ENCODE data around the gene L2HGDH. TPM values are rescaled to one million over a fixed set of nuclear protein-coding genes. Genes with fewer than 3 reads are reported as not detected.
A peak's percentile ranks its signal among the peaks of the same experiment; 100 is the strongest.

The L2HGDH gene
- total and polyA plus RNA-seq, 2 of the 4 experiments (the other 2 are of a cell fraction) = 3.1 to 3.8 TPM

GRCh38 chr14:50319721-50320120, 7.7 kb upstream of the L2HGDH start:
- Histone ChIP-seq H3K56ac (ENCODE audit: extremely low read depth, insufficient read depth, low read length) (no peak overlapping the region), H3K27ac (ENCODE audit: insufficient read depth, low read length) (peak overlapping the region; percentile 13; the same call in 1 of the 2 replicates), H2BK5ac (ENCODE audit: low read depth, low read length, poor library complexity, severe bottlenecking) (peak overlapping the region; percentile 0), H2BK15ac (ENCODE audit: low read depth, low read length) (0 out of 3 replicates have a peak overlapping the region, but pooled peaks have one; percentile 49), H3K4me1 (ENCODE audit: control insufficient read depth, insufficient read depth, low read length) (peaks cover 9% of the 10 kb centered on the region), H2AK5ac (ENCODE audit: low read depth, low read length) (peak overlapping the region; percentile 85; the same call in 1 of the 2 replicates), H3K4ac (ENCODE audit: low read depth, low read length) (no peak overlapping the region), H3K18ac (ENCODE audit: low read depth, low read length) (no peak overlapping the region), H2AK9ac (replicated peaks; ENCODE audit: low read depth, low read length, poor library complexity) (no peak overlapping the region), H4K5ac (ENCODE audit: low read depth, low read length) (no peak overlapping the region), H3K4me3 (ENCODE audit: insufficient read depth, low read depth, low read length) (no peak overlapping the region), H3K36me3 (ENCODE audit: control insufficient read depth, insufficient read depth, low read length) (peaks cover 2% of the 10 kb centered on the region), H4K91ac (ENCODE audit: insufficient read depth, low read depth, low read length) (no peak overlapping the region), H3K27me3 (ENCODE audit: control insufficient read depth, insufficient read depth, low read length) (no peaks in the 10 kb centered on the region), H4K8ac (ENCODE audit: low read depth in 2 of 2, low read length in 2 of 2) (no peak overlapping the region), H3K9me1 (ENCODE audit: insufficient read depth, low read length) (peaks cover 8% of the 10 kb centered on the region), H3K4me2 (ENCODE audit: low read depth, low read length) (no peak overlapping the region), H3K9ac (ENCODE audit: low read depth, low read length) (no peak overlapping the region), H2BK120ac (ENCODE audit: low read depth, low read length) (no peak overlapping the region), H3K79me1 (ENCODE audit: low read depth in 1 of 2, low read length in 2 of 2) (peaks cover 8 to 36% of the 10 kb centered on the region in 2 experiments), H3K23ac (ENCODE audit: low read depth, low read length) (no peak overlapping the region; the same call in 1 of the 2 replicates), H4K20me1 (ENCODE audit: insufficient read depth, low read length) (no peaks in the 10 kb centered on the region; the same call in 1 of the 2 replicates), H2AFZ (replicated peaks; ENCODE audit: low read length, poor library complexity) (no peak overlapping the region), H3K9me3 (ENCODE audit: control insufficient read depth, insufficient read depth, low read length) (no peaks in the 10 kb centered on the region), H3K14ac (replicated peaks; ENCODE audit: low read depth, low read length) (peak overlapping the region; percentile 24; the same call in 1 of the 2 replicates), H2BK20ac (ENCODE audit: low read depth, low read length) (no peak overlapping the region)
- no TSS peak for BruUV-seq (replicated peaks)
- ATAC-seq (ENCODE audit: low read depth) (no peak), DNase-seq (peak; percentile 33)
- no CpG with 5 or more reads among the region's 2 CpGs for WGBS, 2 experiments (ENCODE audit: extremely low coverage in 2 of 2, insufficient read length in 1 of 2)
- dilution Hi-C loops (cut with HindIII; ENCODE audit: low sequenced_read_pairs, unreplicated experiment) (no loop called here), intact Hi-C loops (cut with micrococcal nuclease) (loop anchor here (2.0 to 5.0 kb wide), 3 partner anchors 77 to 458 kb away; partner anchors contain the start of gene CDKL1), in situ Hi-C loops (cut with MboI; ENCODE audit: low sequenced_read_pairs) (loop anchor here (5.0 kb wide), 1 partner anchor 208 kb away; no protein-coding TSS in a partner anchor)
- ChIA-PET POLR2A (ENCODE audit: unreplicated experiment) (no interaction called here), CTCF (interaction anchor here (0.6 to 1.6 kb wide), 5 partner anchors 13 to 212 kb away, joined by 3 to 8 read pairs (median 3); partner anchors contain the start of gene MAP4K5)
- no peak for TF ChIP-seq CEBPB (IDR thresholded peaks at IDR 0.05; ENCODE audit: low read depth, low read length)
- TF ChIP-seq POLR2A (IDR thresholded peaks at IDR 0.05; ENCODE audit: low read depth, low read length) = no peak
- TF ChIP-seq MAFK (IDR thresholded peaks at IDR 0.05; ENCODE audit: low read depth, low read length) = no peak
- TF ChIP-seq RFX5 (IDR thresholded peaks at IDR 0.05; ENCODE audit: low read depth, low read length) = no peak
- no peak for TF ChIP-seq RAD21 (IDR thresholded peaks at IDR 0.05; ENCODE audit: low read length)
- TF ChIP-seq CTCF (conservative IDR thresholded peaks at IDR 0.05; ENCODE audit: low read depth, low read length) = no peak

Measured in IMR-90 (cell line).